NCI-H2081 treated with DMSO at 0.1 percent for 48 hours (cell line): ENCODE measurements around the gene TOGARAM1.

Experiments
- DNase-seq: peaks from one replicate; lab custom pipeline; 2025; lab: John Stamatoyannopoulos, UW

The TOGARAM1 gene

DNA sequence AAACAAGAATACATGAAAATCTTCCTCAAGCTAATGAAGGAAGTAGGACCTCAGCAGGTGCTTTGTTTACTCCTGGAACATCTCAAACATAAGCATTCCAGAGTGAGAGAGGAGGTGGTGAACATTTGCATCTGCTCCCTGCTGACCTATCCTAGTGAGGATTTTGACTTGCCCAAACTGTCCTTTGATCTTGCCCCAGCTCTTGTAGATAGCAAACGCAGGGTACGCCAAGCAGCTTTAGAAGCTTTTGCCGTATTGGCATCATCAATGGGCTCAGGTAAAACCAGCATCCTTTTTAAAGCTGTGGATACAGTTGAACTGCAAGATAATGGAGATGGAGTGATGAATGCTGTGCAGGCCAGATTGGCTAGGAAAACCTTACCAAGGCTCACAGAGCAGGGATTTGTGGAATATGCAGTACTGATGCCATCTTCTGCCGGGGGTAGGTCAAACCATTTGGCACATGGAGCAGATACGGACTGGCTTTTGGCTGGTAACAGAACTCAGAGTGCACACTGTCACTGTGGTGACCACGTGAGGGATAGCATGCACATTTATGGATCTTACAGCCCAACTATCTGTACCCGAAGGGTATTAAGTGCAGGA is 1.9 kb downstream of the TOGARAM1 start:
- DNase-seq: no peak

DNA sequence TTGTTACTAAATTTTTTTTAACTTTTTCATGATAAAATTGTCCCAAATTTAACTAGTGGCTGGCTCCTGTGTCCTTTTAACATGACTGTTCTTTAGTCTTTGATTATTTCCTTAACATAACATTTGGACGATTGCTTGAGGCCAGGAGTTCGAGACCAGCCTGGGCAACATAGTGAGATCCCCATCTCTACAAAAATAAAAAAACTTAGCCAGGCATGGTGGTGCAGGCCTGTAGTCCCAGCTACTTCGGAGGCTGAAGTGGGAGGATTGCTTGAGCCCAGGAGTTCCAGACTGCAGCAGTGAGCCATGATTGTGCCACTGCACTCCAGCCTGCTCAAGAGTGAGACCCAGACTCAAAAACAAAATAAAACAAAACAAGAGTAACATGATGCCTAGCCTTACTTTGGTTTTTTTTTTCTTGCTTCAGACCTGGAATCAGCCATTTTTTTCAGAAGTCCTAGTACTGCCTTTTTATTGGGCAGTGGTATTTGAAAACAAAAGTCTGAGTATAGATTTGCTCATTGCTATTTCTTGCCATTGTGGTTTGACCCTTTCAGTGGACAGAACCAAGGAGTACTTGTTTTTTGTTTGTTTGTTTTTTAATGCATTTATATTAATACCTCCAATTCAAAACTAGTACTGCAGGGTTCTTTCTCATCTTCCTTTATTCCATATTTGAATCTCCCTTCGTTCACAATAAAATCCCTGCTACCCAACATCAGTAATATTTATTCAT is 4.8 kb downstream of the TOGARAM1 start:
- DNase-seq: no peak

- DNase-seq: no peak
These were observed 6.7 kb downstream of the TOGARAM1 start for GRCh38 chr14:44968714-44969113.

DNA sequence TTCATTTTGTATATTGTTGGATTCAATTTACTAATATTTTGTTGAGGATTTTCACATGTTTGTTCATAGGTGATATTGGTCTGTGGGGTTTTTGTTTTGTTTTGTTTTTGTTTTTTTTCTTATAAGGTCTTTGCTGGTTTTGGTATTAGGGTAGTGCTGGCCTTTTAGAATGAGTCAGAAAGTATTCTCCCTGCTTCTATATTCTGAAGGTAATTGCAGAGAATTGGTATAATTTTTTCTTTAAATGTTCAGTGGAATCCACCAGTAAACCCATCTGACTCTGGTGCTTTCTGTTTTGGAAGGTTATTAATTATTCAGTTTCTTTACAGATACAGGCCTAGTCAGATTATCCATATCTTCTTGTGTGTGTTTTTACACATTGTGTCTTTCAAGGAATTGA is 8.9 kb downstream of the TOGARAM1 start:
- DNase-seq: no peak

- DNase-seq: no peak
These were observed 9.5 kb downstream of the TOGARAM1 start for GRCh38 chr14:44971459-44971858.

GRCh38 chr14:44979273-44979672 is 17.3 kb downstream of the TOGARAM1 start:
- DNase-seq: no peak

DNA sequence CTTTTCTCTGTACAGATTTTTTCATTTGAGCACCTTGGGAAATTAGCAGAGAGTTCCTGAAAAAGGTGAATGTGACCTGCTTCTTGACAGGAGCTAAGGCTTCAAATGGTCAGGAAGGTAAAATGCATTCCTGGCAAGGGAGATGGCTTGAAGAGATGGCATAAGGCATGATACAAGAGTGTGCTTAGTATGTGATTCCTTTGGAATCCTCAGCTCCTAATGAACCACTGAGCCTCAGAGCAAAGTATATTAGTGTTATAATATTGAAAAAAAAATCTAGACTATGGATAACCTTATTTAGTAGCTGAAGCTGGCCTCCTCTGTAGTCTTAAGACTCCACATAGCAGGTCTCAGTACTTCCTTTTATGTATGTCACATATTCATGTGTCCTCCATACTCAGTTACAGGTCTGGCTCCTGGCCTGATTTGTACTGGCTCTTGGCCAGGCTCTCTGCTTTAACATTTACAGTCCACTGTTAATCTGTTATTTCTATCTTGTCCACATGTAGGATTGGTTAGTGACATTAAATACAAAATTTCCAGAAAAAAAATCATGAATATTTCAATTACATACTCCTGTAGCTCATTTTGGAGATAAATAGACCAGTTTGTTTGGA is 17.9 kb downstream of the TOGARAM1 start:
- DNase-seq: no peak

DNA sequence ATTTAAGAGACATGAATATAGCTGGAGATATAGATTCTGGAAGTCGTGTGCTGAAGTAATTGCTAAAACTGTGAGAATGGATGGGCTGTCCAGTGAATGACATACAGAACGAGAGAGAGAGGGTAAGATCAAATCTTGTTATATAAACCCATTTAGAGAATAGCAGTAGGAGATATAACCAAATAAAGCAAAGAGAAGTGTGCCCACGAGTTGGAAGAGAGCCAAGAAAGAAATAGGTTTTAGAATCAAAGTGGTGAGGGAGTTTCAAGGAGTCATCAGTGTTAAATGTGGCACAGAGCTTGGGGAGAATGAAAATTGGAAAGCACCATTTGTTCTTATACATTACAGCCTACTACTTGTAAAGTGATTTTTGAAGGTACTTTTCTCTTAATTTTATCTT is 19.2 kb downstream of the TOGARAM1 start:
- DNase-seq: no peak

- no peak for DNase-seq
These were observed 20.6 kb downstream of the TOGARAM1 start for GRCh38 chr14:44982594-44982993.

DNA sequence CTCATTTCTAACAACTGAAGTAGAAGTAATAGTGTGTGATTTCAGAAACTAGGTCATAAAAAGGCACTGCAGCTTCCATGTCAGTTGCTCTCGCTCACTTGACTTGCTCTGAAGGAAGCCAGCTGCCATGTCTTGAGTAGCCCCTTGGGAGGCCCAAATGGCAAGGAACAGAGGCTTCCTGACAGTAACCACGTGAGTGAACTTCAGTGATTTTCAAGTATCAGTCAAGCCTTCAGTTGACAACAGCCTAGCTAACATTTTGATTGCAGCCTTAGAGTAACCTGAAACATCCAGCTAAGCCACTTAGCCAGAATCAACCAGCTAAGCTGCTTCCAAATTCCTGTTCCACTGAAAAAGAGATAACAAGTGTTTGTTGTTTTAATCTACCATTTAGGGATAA is 26.7 kb downstream of the TOGARAM1 start:
- no peak for DNase-seq

GRCh38 chr14:44989497-44990440 is 27.8 kb downstream of the TOGARAM1 start:
- DNase-seq: no peak

GRCh38 chr14:44990533-44990932 is 28.5 kb downstream of the TOGARAM1 start:
- no peak for DNase-seq

- DNase-seq: no peak
These were observed 33.2 kb downstream of the TOGARAM1 start for GRCh38 chr14:44995196-44995595.

DNA sequence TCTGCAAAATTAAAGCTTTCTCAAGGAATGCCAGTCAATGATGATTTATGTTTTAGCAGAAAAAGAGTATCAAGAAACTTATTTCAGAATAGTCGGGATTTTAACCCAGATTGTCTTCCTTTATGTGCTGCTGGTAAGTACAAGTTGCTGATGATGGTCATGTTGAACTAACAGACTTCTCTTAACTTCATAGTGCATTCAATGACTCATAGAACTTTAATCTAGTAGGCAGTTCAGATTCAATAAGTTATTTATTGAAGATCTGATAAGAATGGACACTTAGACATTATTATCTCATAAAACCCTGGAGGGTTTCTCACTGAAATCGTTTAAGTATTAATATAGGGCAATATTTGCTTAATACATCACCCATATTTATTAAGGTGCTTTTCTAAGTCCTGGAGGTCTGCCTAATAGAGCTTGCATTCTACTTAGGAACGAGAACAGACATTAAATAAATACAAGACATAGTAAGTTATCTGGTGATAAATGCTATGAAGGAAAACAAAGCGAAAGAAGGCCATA is 33.8 kb downstream of the TOGARAM1 start:
- no peak for DNase-seq

GRCh38 chr14:45003924-45004323 is 41.9 kb downstream of the TOGARAM1 start:
- DNase-seq: no peak

- DNase-seq: no peak
These were observed 53.1 kb downstream of the TOGARAM1 start for GRCh38 chr14:45015133-45015532.

DNA sequence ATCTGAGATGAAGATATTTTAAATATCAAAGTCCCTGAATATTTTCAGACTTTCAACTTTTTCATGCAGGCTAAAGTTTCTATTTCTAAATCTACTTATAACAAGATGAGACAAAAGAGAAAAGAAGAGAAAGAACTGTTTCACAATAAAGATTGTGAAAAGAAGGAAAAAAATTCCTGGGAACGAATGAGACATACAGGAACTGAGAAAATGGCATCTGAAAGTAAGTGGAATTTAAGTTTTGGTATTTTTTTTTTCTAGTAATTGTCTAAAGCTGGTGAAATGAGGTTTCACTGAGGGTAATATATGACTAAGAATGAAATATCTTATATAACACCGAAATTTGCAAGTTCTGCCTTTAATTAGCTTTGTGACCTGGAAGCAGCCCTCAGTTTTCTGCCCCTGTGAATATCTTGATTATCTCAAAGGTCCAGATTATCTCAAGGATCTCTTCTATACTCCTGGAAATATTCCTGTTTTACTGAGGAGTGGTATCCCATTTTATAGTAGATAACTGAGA is 66.2 kb downstream of the TOGARAM1 start:
- no peak for DNase-seq

- no peak for DNase-seq
These were observed 72.7 kb downstream of the TOGARAM1 start for GRCh38 chr14:45034730-45035129.

- no peak for DNase-seq
These were observed 76.3 kb downstream of the TOGARAM1 start for GRCh38 chr14:45038256-45038655.

DNA sequence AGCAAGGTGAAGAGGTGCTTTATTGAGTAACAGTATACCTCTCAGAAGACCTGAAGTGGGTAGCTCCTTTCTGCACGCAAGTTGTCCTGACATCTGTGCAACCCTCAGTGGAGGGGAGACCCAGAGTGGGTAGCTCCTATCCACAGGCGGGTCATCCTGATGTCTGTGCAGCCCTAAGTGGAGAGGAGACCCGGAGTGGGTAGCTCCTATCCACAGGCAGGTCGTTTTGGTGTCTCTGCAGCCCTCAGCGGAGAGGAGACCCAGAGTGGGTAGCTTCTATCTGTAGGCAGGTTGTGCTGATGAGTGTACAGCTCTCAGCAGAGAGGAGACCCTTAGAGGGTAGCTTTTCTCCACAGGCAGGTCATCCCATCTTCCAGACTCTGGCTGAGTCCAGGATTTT is 76.9 kb downstream of the TOGARAM1 start:
- DNase-seq: no peak

DNA sequence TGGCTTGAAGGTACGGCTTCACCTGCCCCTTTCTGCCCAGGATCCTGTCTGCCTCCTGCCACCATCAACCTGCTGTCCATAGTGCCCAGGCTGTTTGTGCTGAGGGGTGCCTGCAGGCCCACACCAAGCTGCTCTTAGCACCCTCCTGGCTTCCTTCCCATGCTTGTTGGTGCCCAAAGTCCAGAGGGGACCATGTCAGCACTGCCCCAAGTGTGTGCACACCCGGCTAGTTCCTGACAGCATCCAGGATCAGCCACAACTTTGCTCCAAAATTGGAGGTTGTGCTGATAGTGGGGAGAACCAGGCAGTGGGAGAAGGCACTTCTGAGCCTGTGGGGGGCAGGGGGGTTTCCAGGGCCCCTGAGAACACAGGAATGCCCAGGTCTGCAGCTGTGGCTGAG is 77.4 kb downstream of the TOGARAM1 start:
- no peak for DNase-seq

DNA sequence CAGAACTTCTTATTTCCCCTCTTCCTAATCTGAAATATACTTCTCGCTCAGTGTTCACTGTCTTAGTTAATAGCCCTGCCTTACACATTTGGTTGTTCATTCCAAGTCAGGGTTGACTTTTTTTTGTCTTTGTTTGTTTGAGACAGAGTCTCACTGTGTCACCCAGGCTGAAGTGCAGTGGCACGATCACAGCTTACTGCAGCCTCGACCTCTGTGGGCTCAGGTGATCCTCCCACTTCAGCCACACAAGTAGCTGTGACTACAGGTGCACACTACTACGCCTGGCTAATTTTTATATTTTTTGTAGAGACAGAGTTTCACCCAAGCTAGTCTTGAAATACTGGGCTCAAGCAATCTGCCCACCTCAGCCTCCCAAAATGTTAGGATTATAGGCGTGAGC is 79.7 kb downstream of the TOGARAM1 start:
- DNase-seq: no peak
